Naive thymus-derived CD4-positive, alpha-beta T cell (primary cell): ENCODE results near the gene CABP7. TPM values are rescaled to one million over a fixed set of nuclear protein-coding genes. Genes with fewer than 3 reads are reported as not detected.

ENCODE experiments used
- ATAC-seq: fragments of 150-1000 bp; cut with Tn5 transposase; 2 replicates; pipeline ENCODE4 v1.10.0; 2021; ENCODE audit warnings: mild to moderate bottlenecking, moderate library complexity
- CTCF ChIA-PET: fragments of 350-600 bp; sonication (Branson Sonifier 250); formaldehyde crosslinking; loops from one replicate; lab custom pipeline; 2021; ENCODE audit warnings: antibody characterized with exemption; lab: Charles Lee
- POLR2A ChIA-PET: fragments of 350-600 bp; sonication (Branson Sonifier 250); formaldehyde crosslinking; loops from one replicate; lab custom pipeline; 2021; ENCODE audit warnings: antibody characterized with exemption, inconsistent platforms; lab: Charles Lee
- DNase-seq, 9 donors: peaks; one replicate each; pipeline versions ENCODE4 v3.0.0 to v3.0.0-alpha.2; 2020 to 2022; ENCODE audit warnings: mixed read lengths in 1 of 9
- H3K27ac ChIP-seq: one replicate; pipeline ENCODE4 v1.7.0; 2013; ENCODE audit warnings: mild to moderate bottlenecking, low read depth, low read length, moderate library complexity
- H3K27me3 ChIP-seq, 2 donors: one replicate each; pipeline ENCODE4 v1.7.0; 2013; ENCODE audit warnings: low read length in 2 of 2, mild to moderate bottlenecking in 2 of 2, moderate library complexity in 2 of 2; ENCODE audit not compliant: control insufficient read depth in 2 of 2, insufficient read depth in 2 of 2
- H3K36me3 ChIP-seq, 3 experiments: 1 replicate in 2 of 3; 2 replicates in 1 of 3; pipeline ENCODE4 v1.7.0; 2013; ENCODE audit warnings: low read length in 3 of 3, mild to moderate bottlenecking in 3 of 3, moderate library complexity in 1 of 3; ENCODE audit not compliant: insufficient read depth in 3 of 3, control insufficient read depth in 2 of 3
- H3K4me1 ChIP-seq, 2 donors: one replicate each; pipeline ENCODE4 v1.7.0; 2013; ENCODE audit warnings: low read length in 2 of 2, mild to moderate bottlenecking in 2 of 2, moderate library complexity in 1 of 2; ENCODE audit not compliant: control insufficient read depth in 2 of 2, insufficient read depth in 2 of 2
- H3K4me3 ChIP-seq: 2 replicates; pipeline ENCODE4 v1.7.0; 2013; ENCODE audit warnings: mild to moderate bottlenecking, low read length
- H3K9me3 ChIP-seq, 3 experiments: 1 replicate in 2 of 3; 2 replicates in 1 of 3; pipeline ENCODE4 v1.7.0; 2013; ENCODE audit warnings: low read length in 3 of 3; ENCODE audit not compliant: control insufficient read depth in 2 of 3
- H3K27ac Mint-ChIP-seq, 9 donors: one replicate each; pipeline ENCODE4 v1.8.0; 2020 to 2022; ENCODE audit warnings: mixed read lengths in 9 of 9, mild to moderate bottlenecking in 8 of 9, moderate library complexity in 5 of 9, inconsistent platforms in 2 of 9
- H3K27me3 Mint-ChIP-seq, 5 donors: one replicate each; pipeline ENCODE4 v1.8.0; 2021 to 2022; ENCODE audit warnings: mixed read lengths in 5 of 5, mild to moderate bottlenecking in 1 of 5
- H3K36me3 Mint-ChIP-seq, 5 donors: one replicate each; pipeline ENCODE4 v1.8.0; 2020 to 2022; ENCODE audit warnings: mixed read lengths in 5 of 5, mild to moderate bottlenecking in 3 of 5, inconsistent platforms in 1 of 5
- H3K4me1 Mint-ChIP-seq, 7 donors: one replicate each; pipeline ENCODE4 v1.8.0; 2020 to 2022; ENCODE audit warnings: mixed read lengths in 7 of 7, mild to moderate bottlenecking in 3 of 7, inconsistent platforms in 1 of 7
- H3K4me3 Mint-ChIP-seq, 10 donors: one replicate each; pipeline ENCODE4 v1.8.0; 2020 to 2022; ENCODE audit warnings: mild to moderate bottlenecking in 10 of 10, mixed read lengths in 10 of 10, moderate library complexity in 6 of 10, inconsistent platforms in 2 of 10
- H3K9me3 Mint-ChIP-seq, 11 donors: one replicate each; pipeline ENCODE4 v1.8.0; 2020 to 2022; ENCODE audit warnings: mixed read lengths in 11 of 11, mild to moderate bottlenecking in 4 of 11, inconsistent platforms in 1 of 11, moderate library complexity in 1 of 11
- intact Hi-C, 2 donors: fragments of 100-400 bp; cut with micrococcal nuclease; formaldehyde crosslinking; loops; one replicate each; pipeline ENCODE4 v1.15.1; 2023
- polyA plus RNA-seq, 2 donors: library from polyadenylated mRNA; unstranded; fragments of 300-500 nt; fragmentation: Illumina TruSeq; gene quantifications; one replicate each; pipeline ENCODE4 v1.2.3, GENCODE V29; 2021
- total RNA-seq, 6 experiments: library from RNA in 5 of 6; stranded (reverse) in 5 of 6; gene quantifications; 1 replicate in 5 of 6; 2 replicates in 1 of 6; pipeline ENCODE4 v1.2.3 and lab custom pipeline; 2021 to 2026

Gene CABP7
- total and polyA plus RNA-seq, 7 experiments from 2014 or later = 0.07 to 0.42 (median 0.17) TPM; not detected in 3

GRCh38 chr22:29713156-29713727 lies 6.6 kb upstream of the CABP7 start:
- no peaks in the 10 kb centered on the region for H3K36me3 ChIP-seq
- H3K4me3 ChIP-seq = no peak overlapping the region
- ChIA-PET CTCF (no interaction called here), POLR2A (no interaction called here)
- Mint-ChIP-seq H3K36me3 (no peaks in the 10 kb centered on the region), H3K4me1 (no peaks in the 10 kb centered on the region), H3K27ac (no peak overlapping the region), H3K9me3 (peaks cover 0 to under 1% (median 0%) of the 10 kb centered on the region in 11 donors), H3K4me3 (no peak overlapping the region), H3K27me3 (peaks cover 17 to 31% (median 22%) of the 10 kb centered on the region in 5 donors)
- intact Hi-C loops = no loop called here
- DNase-seq (no peak), ATAC-seq (no peak)
- H3K9me3 ChIP-seq = no peaks in the 10 kb centered on the region
- H3K27ac ChIP-seq = no peak overlapping the region
- H3K4me1 ChIP-seq = no peaks in the 10 kb centered on the region
- no peaks in the 10 kb centered on the region for H3K27me3 ChIP-seq

- H3K27me3 Mint-ChIP-seq = peaks cover 30 to 45% (median 34%) of the 10 kb centered on the region in 5 donors
- intact Hi-C loops = no loop called here
- no peaks in the 10 kb centered on the region for H3K4me1 Mint-ChIP-seq
- no peaks in the 10 kb centered on the region for H3K27me3 ChIP-seq
- CTCF ChIA-PET = no interaction called here
- no peaks in the 10 kb centered on the region for H3K36me3 Mint-ChIP-seq
- H3K4me3 Mint-ChIP-seq = no peak overlapping the region
- no peaks in the 10 kb centered on the region for H3K4me1 ChIP-seq
- H3K36me3 ChIP-seq = no peaks in the 10 kb centered on the region
- no peaks in the 10 kb centered on the region for H3K9me3 ChIP-seq
- no peak overlapping the region for H3K4me3 ChIP-seq
- ATAC-seq = no peak
- no peak for DNase-seq
- no peak overlapping the region for H3K27ac Mint-ChIP-seq
- H3K27ac ChIP-seq = no peak overlapping the region
- H3K9me3 Mint-ChIP-seq = peaks cover 0 to 2% (median 0%) of the 10 kb centered on the region in 11 donors
- POLR2A ChIA-PET = no interaction called here
These were observed 4.6 kb upstream of the CABP7 start for GRCh38 chr22:29715240-29715639.

- Histone ChIP-seq H3K4me3 (no peak overlapping the region), H3K27me3 (no peaks in the 10 kb centered on the region), H3K27ac (no peak overlapping the region), H3K4me1 (no peaks in the 10 kb centered on the region), H3K9me3 (no peaks in the 10 kb centered on the region), H3K36me3 (no peaks in the 10 kb centered on the region)
- no peak for DNase-seq
- no peak for ATAC-seq
- intact Hi-C loops = no loop called here
- CTCF ChIA-PET = no interaction called here
- Mint-ChIP-seq H3K27ac (no peak overlapping the region), H3K4me3 (no peak overlapping the region), H3K9me3 (peaks cover 0 to 2% (median 0%) of the 10 kb centered on the region in 11 donors), H3K36me3 (no peaks in the 10 kb centered on the region), H3K27me3 (peaks cover 30 to 45% (median 34%) of the 10 kb centered on the region in 5 donors), H3K4me1 (no peaks in the 10 kb centered on the region)
- POLR2A ChIA-PET = no interaction called here
These were observed 4.1 kb upstream of the CABP7 start for GRCh38 chr22:29715705-29716104.

GRCh38 chr22:29716814-29717545 lies 2.8 kb upstream of the CABP7 start:
- Histone ChIP-seq H3K4me1 (no peaks in the 10 kb centered on the region), H3K9me3 (no peaks in the 10 kb centered on the region), H3K27ac (no peak overlapping the region), H3K27me3 (no peaks in the 10 kb centered on the region), H3K4me3 (no peak overlapping the region), H3K36me3 (no peaks in the 10 kb centered on the region)
- ChIA-PET POLR2A (no interaction called here), CTCF (interaction anchor here (1.0 kb wide), 1 partner anchor 10 kb away, joined by 3 read pairs; no protein-coding TSS in a partner anchor)
- Mint-ChIP-seq H3K27me3 (peaks cover 37 to 51% (median 40%) of the 10 kb centered on the region in 5 donors), H3K4me1 (no peaks in the 10 kb centered on the region), H3K9me3 (peaks cover 0 to 2% (median 0%) of the 10 kb centered on the region in 11 donors), H3K27ac (no peak overlapping the region), H3K36me3 (no peaks in the 10 kb centered on the region), H3K4me3 (peak overlapping the region in 1 of 10 donors; percentile 69)
- intact Hi-C loops = no loop called here
- ATAC-seq (peak; percentile 30), DNase-seq (peak in 1 of 9 donors; percentile 50)

GRCh38 chr22:29717789-29718188 lies 2.0 kb upstream of the CABP7 start:
- CTCF ChIA-PET = no interaction called here

GRCh38 chr22:29718949-29719898 lies 579 bp upstream of the CABP7 start:
- DNase-seq (no peak), ATAC-seq (no peak)
- no peaks in the 10 kb centered on the region for H3K27me3 ChIP-seq
- Mint-ChIP-seq H3K4me1 (no peaks in the 10 kb centered on the region), H3K9me3 (peaks cover 0 to 2% (median 0%) of the 10 kb centered on the region in 11 donors), H3K27me3 (peaks cover 37 to 51% (median 41%) of the 10 kb centered on the region in 5 donors), H3K4me3 (peak overlapping the region in 4 of 10 donors; percentile 10 to 71 (median 56)), H3K27ac (no peak overlapping the region), H3K36me3 (no peaks in the 10 kb centered on the region)
- intact Hi-C loops = no loop called here
- H3K27ac ChIP-seq = no peak overlapping the region
- H3K4me1 ChIP-seq = no peaks in the 10 kb centered on the region
- CTCF ChIA-PET = no interaction called here
- H3K9me3 ChIP-seq = no peaks in the 10 kb centered on the region
- POLR2A ChIA-PET = no interaction called here
- H3K36me3 ChIP-seq = no peaks in the 10 kb centered on the region
- no peak overlapping the region for H3K4me3 ChIP-seq

More at GRCh38 chr22:29717789-29718188, 2.0 kb upstream of the CABP7 start:
- peaks cover 37 to 51% (median 41%) of the 10 kb centered on the region in 5 donors for H3K27me3 Mint-ChIP-seq
- DNase-seq (no peak), ATAC-seq (no peak)
- H3K9me3 Mint-ChIP-seq = peaks cover 0 to 2% (median 0%) of the 10 kb centered on the region in 11 donors
- H3K4me1 Mint-ChIP-seq = no peaks in the 10 kb centered on the region
- no peaks in the 10 kb centered on the region for H3K36me3 ChIP-seq
- POLR2A ChIA-PET = no interaction called here
- H3K27me3 ChIP-seq = no peaks in the 10 kb centered on the region
- no peak overlapping the region for H3K4me3 ChIP-seq
- intact Hi-C loops = no loop called here
- no peaks in the 10 kb centered on the region for H3K9me3 ChIP-seq
- no peaks in the 10 kb centered on the region for H3K4me1 ChIP-seq
- H3K4me3 Mint-ChIP-seq = no peak overlapping the region
- H3K36me3 Mint-ChIP-seq = no peaks in the 10 kb centered on the region
- no peak overlapping the region for H3K27ac Mint-ChIP-seq
- H3K27ac ChIP-seq = no peak overlapping the region
